K562 (cell line): ENCODE results near the gene SLC7A5. TPM values are rescaled to one million over a fixed set of nuclear protein-coding genes. Genes with fewer than 3 reads are reported as not detected.

Experiments
- ARID1B ChIP-seq: fragments of 450-650 bp; IDR thresholded peaks from 2 replicates; pipeline ENCODE4 v1.6.1; 2016; ENCODE audit warnings: antibody characterized with exemption, mild to moderate bottlenecking, inconsistent platforms
- CSDE1 ChIP-seq, 2 experiments: fragments of 450-650 bp; IDR thresholded peaks; 2 replicates each; pipeline ENCODE4 v1.6.1; 2016; ENCODE audit warnings: mild to moderate bottlenecking in 1 of 2
- CTBP1 ChIP-seq: fragments of 450-650 bp; IDR thresholded peaks from 2 replicates; pipeline ENCODE4 v1.6.1; 2016; ENCODE audit warnings: borderline replicate concordance
- FIP1L1 ChIP-seq: fragments of 200-400 bp; formaldehyde crosslinking; IDR thresholded peaks from 2 replicates; pipeline ENCODE4 v1.6.1; 2018; ENCODE audit warnings: mild to moderate bottlenecking, low read depth, low read length; ENCODE audit not compliant: poor library complexity, severe bottlenecking
- FOSL1 ChIP-seq: fragments of 200-800 bp; sonication (Bioruptor generic); conservative IDR thresholded peaks from 2 replicates; pipeline ENCODE4 v1.6.1; 2016; ENCODE audit warnings: missing genetic modification characterization, missing compliant biosample characterization
- HDAC6 ChIP-seq: IDR thresholded peaks from 2 replicates; pipeline ENCODE4 v1.6.1; 2012; ENCODE audit warnings: low read depth, mild to moderate bottlenecking, control low read depth, inconsistent platforms, low read length, moderate library complexity
- HDGF ChIP-seq: fragments of 450-650 bp; IDR thresholded peaks from 2 replicates; pipeline ENCODE4 v1.6.1; 2016
- HNRNPLL ChIP-seq: fragments of 200-400 bp; formaldehyde crosslinking; IDR thresholded peaks from 2 replicates; pipeline ENCODE4 v1.6.1; 2017; ENCODE audit warnings: low read length, low read depth, mild to moderate bottlenecking; ENCODE audit not compliant: poor library complexity, severe bottlenecking
- KDM5B ChIP-seq: fragments of 200-600 bp; sonication (generic); IDR thresholded peaks from 2 replicates; pipeline ENCODE4 v1.6.1; 2012; ENCODE audit warnings: low read depth, mild to moderate bottlenecking, moderate library complexity, low read length, control low read depth, inconsistent platforms; ENCODE audit not compliant: insufficient replicate concordance
- KLF1 ChIP-seq: fragments of 450-650 bp; IDR thresholded peaks from 2 replicates; pipeline ENCODE4 v1.6.1; 2016; ENCODE audit warnings: missing genetic modification characterization, missing compliant biosample characterization
- KLF10 ChIP-seq: fragments of 250-450 bp; sonication (Bioruptor Pico); IDR thresholded peaks from 2 replicates; pipeline ENCODE4 v1.6.1; 2021; ENCODE audit warnings: matching md5 sums
- MCM3 ChIP-seq: fragments of 450-650 bp; IDR thresholded peaks from 2 replicates; pipeline ENCODE4 v1.6.1; 2016
- NFATC3 ChIP-seq: fragments of 450-650 bp; IDR thresholded peaks from 2 replicates; pipeline ENCODE4 v1.6.1; 2017; ENCODE audit warnings: mild to moderate bottlenecking
- NFE2 ChIP-seq: IDR thresholded peaks from 2 replicates; pipeline ENCODE4 v1.6.1; 2014; ENCODE audit warnings: antibody characterized with exemption, low read depth
- NR1H2 ChIP-seq: sonication (generic); formaldehyde crosslinking; IDR thresholded peaks from 2 replicates; pipeline ENCODE4 v1.4.0; 2020; ENCODE audit warnings: mild to moderate bottlenecking, missing genetic modification reagents
- RBM14 ChIP-seq: fragments of 200-400 bp; formaldehyde crosslinking; IDR thresholded peaks from 2 replicates; pipeline ENCODE4 v1.6.1; 2018; ENCODE audit warnings: low read depth, mild to moderate bottlenecking, low read length, moderate library complexity, borderline replicate concordance; ENCODE audit not compliant: insufficient read depth
- TARDBP ChIP-seq: fragments of 450-650 bp; IDR thresholded peaks from 2 replicates; pipeline ENCODE4 v1.6.1; 2016
- TGIF2 ChIP-seq: sonication (generic); formaldehyde crosslinking; IDR thresholded peaks from 2 replicates; pipeline ENCODE4 v1.8.1; 2022; ENCODE audit warnings: mild to moderate bottlenecking, missing genetic modification reagents, moderate library complexity
- YBX1 ChIP-seq: fragments of 450-650 bp; IDR thresholded peaks from 2 replicates; pipeline ENCODE4 v1.7.1; 2016; ENCODE audit warnings: mild to moderate bottlenecking
- ZBTB1 ChIP-seq: sonication (generic); formaldehyde crosslinking; IDR thresholded peaks from 2 replicates; pipeline ENCODE4 v1.8.1; 2023; ENCODE audit warnings: missing genetic modification reagents, low read depth, mild to moderate bottlenecking, borderline replicate concordance
- ZEB2 ChIP-seq: fragments of 450-650 bp; IDR thresholded peaks from 2 replicates; pipeline ENCODE4 v1.6.1; 2016
- ZNF311 ChIP-seq: fragments of 250-450 bp; sonication (Bioruptor Pico); IDR thresholded peaks from 2 replicates; pipeline ENCODE4 v1.4.0; 2020; ENCODE audit warnings: mild to moderate bottlenecking, moderate library complexity
- ZNF444 ChIP-seq: fragments of 250-450 bp; sonication (Bioruptor Pico); IDR thresholded peaks from 2 replicates; pipeline ENCODE4 v1.4.0; 2020; ENCODE audit warnings: mild to moderate bottlenecking, moderate library complexity
- ZNF561 ChIP-seq: fragments of 450-650 bp; formaldehyde crosslinking; conservative IDR thresholded peaks from 2 replicates; pipeline ENCODE4 v1.4.0; 2020; ENCODE audit warnings: mild to moderate bottlenecking, moderate library complexity
- ZNF780A ChIP-seq: fragments of 250-450 bp; sonication (Bioruptor Pico); IDR thresholded peaks from 2 replicates; pipeline ENCODE4 v1.5.0; 2021; ENCODE audit warnings: mild to moderate bottlenecking
- polyA plus RNA-seq, 8 experiments: library from polyadenylated mRNA; depleted of rRNA in 4 of 8; stranded (reverse) in 5 of 8; unstranded in 3 of 8; fragments of >200 nt; fragmentation: Nextera tagmentation in 2 of 8; fragmentation: Illumina TruSeq in 1 of 8; extraction: Ambion mirVana in 2 of 8; extraction: Trizol in 1 of 8; gene quantifications; 2 replicates each; pipeline versions ENCODE4 v1.2.1 to v1.2.3, GENCODE V29; 2011 to 2014; ENCODE audit warnings: inconsistent platforms in 1 of 8, missing spikeins in 1 of 8
- total RNA-seq, 7 experiments: library from RNA; depleted of rRNA in 6 of 7; stranded (reverse); fragments of >200 nt in 6 of 7; fragmentation: Illumina TruSeq in 2 of 7; extraction: Trizol in 2 of 7; gene quantifications; 2 replicates each; pipeline versions ENCODE4 v1.2.1 to v1.2.3, GENCODE V29; 2011 to 2021; ENCODE audit warnings: low replicate concordance in 1 of 7
- TF ChIP-seq, protein P1 (sequence below): fragments of 250-450 bp; sonication (Bioruptor Pico); IDR thresholded peaks from 2 replicates; pipeline ENCODE4 v1.5.0; 2021; ENCODE audit warnings: mild to moderate bottlenecking, borderline replicate concordance
- TF ChIP-seq, protein P2 (sequence below): sonication (generic); formaldehyde crosslinking; IDR thresholded peaks from 2 replicates; pipeline ENCODE4 v1.5.0; 2020; ENCODE audit warnings: missing genetic modification reagents
- TF ChIP-seq, protein P3 (sequence below): sonication (generic); formaldehyde crosslinking; IDR thresholded peaks from 2 replicates; pipeline ENCODE4 v1.8.1; 2023; ENCODE audit warnings: mild to moderate bottlenecking, missing genetic modification reagents

Gene SLC7A5
- total and polyA plus RNA-seq, 9 of the 15 experiments (the other 6 are each of a cell fraction or from before 2014, with no cell fraction given): 1.9 to 220 (median 18.6) TPM

DNA sequence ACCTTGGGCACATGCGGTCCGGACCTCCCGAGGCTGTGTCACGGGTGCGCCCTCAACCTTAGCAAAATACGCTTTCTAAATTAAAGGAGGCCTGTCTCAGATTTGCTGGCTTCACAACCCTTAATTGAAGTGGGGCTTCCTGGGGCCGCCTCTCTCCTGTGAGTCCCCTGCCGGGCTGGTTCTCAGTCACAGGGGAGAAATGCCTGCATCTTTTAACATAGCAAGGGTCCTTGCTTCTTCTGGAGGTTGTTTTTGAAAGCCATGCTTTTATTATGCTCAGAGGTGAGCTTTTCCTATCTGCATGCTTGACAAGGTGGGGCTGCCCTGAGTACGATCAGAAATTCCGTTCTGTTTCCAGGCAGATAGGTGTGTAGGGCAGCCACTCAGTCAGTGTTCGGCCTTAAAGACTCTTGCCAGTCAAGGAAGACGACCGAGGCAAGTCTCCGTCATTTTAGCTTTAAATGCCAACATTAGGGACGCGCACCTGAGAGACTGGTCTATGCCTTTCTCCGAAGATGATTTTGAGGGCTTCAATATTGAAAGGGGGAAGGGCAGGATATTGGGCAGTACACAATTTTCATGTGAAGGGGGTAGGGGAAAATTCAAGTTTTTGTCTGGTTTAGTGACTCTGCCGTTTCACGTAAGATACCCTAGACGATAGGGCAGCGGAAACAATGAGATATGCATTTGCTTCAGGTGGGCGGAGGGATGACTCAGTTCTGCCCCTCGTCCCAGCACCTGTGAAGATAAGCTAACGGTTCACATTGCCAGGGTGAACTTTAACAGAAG, 5.5 kb upstream of the SLC7A5 start (continued):
- TF ChIP-seq HDAC6: no peak
- peak; percentile 40; the same call in 1 of the 2 replicates for TF ChIP-seq CTBP1
- no peak for TF ChIP-seq CSDE1 (IDR thresholded peaks at IDR 0.05)
- 0 out of 2 replicates have a peak, but pooled peaks have one; percentile 51 for TF ChIP-seq NFATC3
- TF ChIP-seq, protein P1, sequence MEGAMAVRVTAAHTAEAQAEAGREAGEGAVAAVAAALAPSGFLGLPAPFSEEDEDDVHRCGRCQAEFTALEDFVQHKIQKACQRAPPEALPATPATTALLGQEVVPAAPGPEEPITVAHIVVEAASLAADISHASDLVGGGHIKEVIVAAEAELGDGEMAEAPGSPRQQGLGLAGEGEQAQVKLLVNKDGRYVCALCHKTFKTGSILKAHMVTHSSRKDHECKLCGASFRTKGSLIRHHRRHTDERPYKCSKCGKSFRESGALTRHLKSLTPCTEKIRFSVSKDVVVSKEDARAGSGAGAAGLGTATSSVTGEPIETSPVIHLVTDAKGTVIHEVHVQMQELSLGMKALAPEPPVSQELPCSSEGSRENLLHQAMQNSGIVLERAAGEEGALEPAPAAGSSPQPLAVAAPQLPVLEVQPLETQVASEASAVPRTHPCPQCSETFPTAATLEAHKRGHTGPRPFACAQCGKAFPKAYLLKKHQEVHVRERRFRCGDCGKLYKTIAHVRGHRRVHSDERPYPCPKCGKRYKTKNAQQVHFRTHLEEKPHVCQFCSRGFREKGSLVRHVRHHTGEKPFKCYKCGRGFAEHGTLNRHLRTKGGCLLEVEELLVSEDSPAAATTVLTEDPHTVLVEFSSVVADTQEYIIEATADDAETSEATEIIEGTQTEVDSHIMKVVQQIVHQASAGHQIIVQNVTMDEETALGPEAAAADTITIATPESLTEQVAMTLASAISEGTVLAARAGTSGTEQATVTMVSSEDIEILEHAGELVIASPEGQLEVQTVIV (CRISPR knock-in tag): no peak
- peak; percentile 89 for TF ChIP-seq ZEB2
- no peak for TF ChIP-seq TARDBP
- TF ChIP-seq FIP1L1: no peak
- peak; percentile 49; the same call in 1 of the 2 replicates for TF ChIP-seq FOSL1
- TF ChIP-seq, protein P2, sequence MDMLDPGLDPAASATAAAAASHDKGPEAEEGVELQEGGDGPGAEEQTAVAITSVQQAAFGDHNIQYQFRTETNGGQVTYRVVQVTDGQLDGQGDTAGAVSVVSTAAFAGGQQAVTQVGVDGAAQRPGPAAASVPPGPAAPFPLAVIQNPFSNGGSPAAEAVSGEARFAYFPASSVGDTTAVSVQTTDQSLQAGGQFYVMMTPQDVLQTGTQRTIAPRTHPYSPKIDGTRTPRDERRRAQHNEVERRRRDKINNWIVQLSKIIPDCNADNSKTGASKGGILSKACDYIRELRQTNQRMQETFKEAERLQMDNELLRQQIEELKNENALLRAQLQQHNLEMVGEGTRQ (CRISPR knock-in tag): no peak
- TF ChIP-seq ZBTB1 (CRISPR knock-in tag): no peak
- TF ChIP-seq KLF1: no peak
- TF ChIP-seq ZNF444 (CRISPR knock-in tag): no peak
- TF ChIP-seq KLF10 (CRISPR knock-in tag): no peak
- no peak for TF ChIP-seq HDGF
- TF ChIP-seq ZNF311 (CRISPR knock-in tag): no peak
- TF ChIP-seq NFE2: peak; percentile 58; the same call in 1 of the 2 replicates
- TF ChIP-seq ZNF780A (CRISPR knock-in tag): no peak
- TF ChIP-seq, protein P3, sequence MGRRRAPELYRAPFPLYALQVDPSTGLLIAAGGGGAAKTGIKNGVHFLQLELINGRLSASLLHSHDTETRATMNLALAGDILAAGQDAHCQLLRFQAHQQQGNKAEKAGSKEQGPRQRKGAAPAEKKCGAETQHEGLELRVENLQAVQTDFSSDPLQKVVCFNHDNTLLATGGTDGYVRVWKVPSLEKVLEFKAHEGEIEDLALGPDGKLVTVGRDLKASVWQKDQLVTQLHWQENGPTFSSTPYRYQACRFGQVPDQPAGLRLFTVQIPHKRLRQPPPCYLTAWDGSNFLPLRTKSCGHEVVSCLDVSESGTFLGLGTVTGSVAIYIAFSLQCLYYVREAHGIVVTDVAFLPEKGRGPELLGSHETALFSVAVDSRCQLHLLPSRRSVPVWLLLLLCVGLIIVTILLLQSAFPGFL (CRISPR knock-in tag): no peak
- TF ChIP-seq HNRNPLL: no peak
- no peak for TF ChIP-seq ZNF561 (CRISPR knock-in tag)
- peak; percentile 70 for TF ChIP-seq ARID1B
- TF ChIP-seq YBX1: no peak
- no peak for TF ChIP-seq RBM14
- TF ChIP-seq MCM3: no peak
- no peak for TF ChIP-seq NR1H2 (CRISPR knock-in tag)
- no peak for TF ChIP-seq KDM5B
- no peak for TF ChIP-seq TGIF2 (CRISPR knock-in tag)
